NCI-H526 treated with DMSO at 0.1 percent for 48 hours (cell line): ENCODE measurements around the gene KCNH8.

Experiments
- DNase-seq: peaks from one replicate; lab custom pipeline; 2025; lab: John Stamatoyannopoulos, UW

KCNH8 gene

GRCh38 chr3:19364148-19364547 is 215.8 kb downstream of the KCNH8 start:
- DNase-seq: no peak

GRCh38 chr3:19365471-19365870 is 217.2 kb downstream of the KCNH8 start:
- DNase-seq: no peak

GRCh38 chr3:19384868-19385267 is 236.6 kb downstream of the KCNH8 start:
- no peak for DNase-seq

- no peak for DNase-seq
Measured at GRCh38 chr3:19392150-19392549, 243.8 kb downstream of the KCNH8 start.

GRCh38 chr3:19394946-19395345 is 246.6 kb downstream of the KCNH8 start:
- DNase-seq: no peak

GRCh38 chr3:19396726-19397125 is 248.4 kb downstream of the KCNH8 start:
- no peak for DNase-seq

- no peak for DNase-seq
Measured at GRCh38 chr3:19399356-19399755, 251.0 kb downstream of the KCNH8 start.

- DNase-seq: no peak
Measured at GRCh38 chr3:19399836-19400235, 251.5 kb downstream of the KCNH8 start.

- no peak for DNase-seq
Measured at GRCh38 chr3:19420159-19420558, 271.8 kb downstream of the KCNH8 start.

GRCh38 chr3:19425825-19426224 is 277.5 kb downstream of the KCNH8 start:
- DNase-seq: no peak

- DNase-seq: no peak
Measured at GRCh38 chr3:19427422-19428149, 279.3 kb downstream of the KCNH8 start.

- no peak for DNase-seq
Measured at GRCh38 chr3:19428729-19429128, 280.4 kb downstream of the KCNH8 start.

- DNase-seq: no peak
Measured at GRCh38 chr3:19432669-19433068, 284.4 kb downstream of the KCNH8 start.

- DNase-seq: peak; percentile 1
Measured at GRCh38 chr3:19436746-19437145, 288.4 kb downstream of the KCNH8 start.

- DNase-seq: no peak
Measured at GRCh38 chr3:19439944-19440343, 291.6 kb downstream of the KCNH8 start.

GRCh38 chr3:19446138-19446537 is 297.8 kb downstream of the KCNH8 start:
- DNase-seq: no peak

GRCh38 chr3:19446687-19447086 is 298.4 kb downstream of the KCNH8 start:
- no peak for DNase-seq

- no peak for DNase-seq
Measured at GRCh38 chr3:19455546-19455945, 307.2 kb downstream of the KCNH8 start.

- DNase-seq: no peak
Measured at GRCh38 chr3:19456738-19457137, 308.4 kb downstream of the KCNH8 start.

GRCh38 chr3:19457449-19457848 is 309.1 kb downstream of the KCNH8 start:
- no peak for DNase-seq

GRCh38 chr3:19467761-19468160 is 319.5 kb downstream of the KCNH8 start:
- DNase-seq: no peak

GRCh38 chr3:19471138-19471537 is 322.8 kb downstream of the KCNH8 start:
- DNase-seq: peak; percentile 59

GRCh38 chr3:19473971-19474580 is 325.8 kb downstream of the KCNH8 start:
- no peak for DNase-seq

- no peak for DNase-seq
Measured at GRCh38 chr3:19476281-19476680, 328.0 kb downstream of the KCNH8 start.
